Ovary (tissue), 9 donors: ENCODE measurements around the gene VASP. TPM values are rescaled to one million over a fixed set of nuclear protein-coding genes. Genes with fewer than 3 reads are reported as not detected.

Experiments used
- DNase-seq, 5 donors: peaks; one replicate each; pipeline ENCODE4 v3.0.0-alpha.2; 2019 to 2020
- H3K27ac ChIP-seq, 2 donors: fragments of 200-600 bp; one replicate each; pipeline versions ENCODE4 v1.5.1 to v1.8.0; 2019 to 2022
- H3K27me3 ChIP-seq: fragments of 200-600 bp; one replicate; pipeline ENCODE4 v1.8.0; 2022
- H3K36me3 ChIP-seq: fragments of 200-600 bp; sonication (generic); one replicate; pipeline ENCODE4 v1.5.1; 2019
- H3K4me1 ChIP-seq: one replicate; pipeline ENCODE4 v1.8.1; 2013; ENCODE audit warnings: mild to moderate bottlenecking, moderate library complexity; ENCODE audit not compliant: insufficient read depth
- H3K4me3 ChIP-seq: fragments of 200-600 bp; sonication (generic); one replicate; pipeline ENCODE4 v1.5.1; 2017
- H3K9me3 ChIP-seq, 2 donors: fragments of 200-600 bp in 1 of 2; sonication (generic) in 1 of 2; one replicate each; pipeline versions ENCODE4 v1.5.1 to v1.8.1; 2013 to 2019; ENCODE audit warnings: mild to moderate bottlenecking in 1 of 2, moderate library complexity in 1 of 2
- EP300 ChIP-seq: sonication (generic); formaldehyde crosslinking; IDR thresholded peaks from one replicate; pipeline ENCODE4 v1.6.1; 2017; ENCODE audit warnings: antibody characterized with exemption
- POLR2A ChIP-seq: fragments of 450-650 bp; IDR thresholded peaks from one replicate; pipeline ENCODE4 v1.6.1; 2017; ENCODE audit warnings: antibody characterized with exemption, mild to moderate bottlenecking, moderate library complexity
- WGBS, 3 donors: extraction: QIAGEN DNeasy Blood & Tissue Kit in 1 of 3; methylation state at CpG; one replicate each; pipeline versions ENCODE4 v1.1.5 to v1.1.7; 2013 to 2017; 5-methylcytosine and 5-hydroxymethylcytosine counted together
- intact Hi-C, 4 donors: fragments of 100-400 bp; cut with DNase I; formaldehyde crosslinking; loops; one replicate each; pipeline versions ENCODE4 v1.11.0 to v1.15.1; 2022 to 2023
- polyA plus RNA-seq, 2 donors: library from polyadenylated mRNA; stranded (reverse); fragments of 200-250 nt in 1 of 2; fragments of 350-450 nt in 1 of 2; fragmentation: Illumina TruSeq in 1 of 2; extraction: RNeasy Lipid Tissue Mini Kit (QIAGEN cat#74804) in 1 of 2; gene quantifications; one replicate each; pipeline ENCODE4 v1.2.3, GENCODE V29; 2013 to 2014
- total RNA-seq, 7 donors: library from RNA; depleted of rRNA in 2 of 7; stranded (reverse); fragments of >200 nt in 2 of 7; fragmentation: NEBNext Ultra II Directional in 3 of 7; extraction: Animal tissue kit (Norgen Biotek cat#: 25700) in 3 of 7; gene quantifications; one replicate each; pipeline versions ENCODE4 v1.1.0 to v1.2.4, GENCODE V29; 2016 to 2023
- TF ChIP-seq, protein P1 (sequence below), 3 donors: fragments of 450-650 bp in 2 of 3; fragments of 200-600 bp in 1 of 3; IDR thresholded peaks; one replicate each; pipeline versions ENCODE4 v1.5.1 to v1.8.0; 2016 to 2022; ENCODE audit warnings: antibody characterized with exemption in 3 of 3, mild to moderate bottlenecking in 1 of 3
- donor health status: DM: no; HTN: no; CAD: no; lungs with moderate emphysema.
- donor health status: DM: no; HTN: no; CAD: no.
- donor health status: Bipolar disorder and iron deficiency.
- donor health status: DM: yes; HTN: yes; CAD: no.
- donor health status: DM: no; HTN: no; CAD: no.
- donor health status: DM: yes; HTN: yes; CAD: no.

Gene VASP
- total and polyA plus RNA-seq, 9 donors = 15.7 to 83.2 (median 49.0) TPM

- DNase-seq = peak in 1 of 5 donors; percentile 24
- WGBS, 3 donors = 0 to 1% (median 1%) methylated on average over 57 to 89 of the region's 89 CpGs
- H3K27ac ChIP-seq = no peak within 1 kb of the TSS
These were observed 8.7 kb upstream of the VASP start, which contains the start of gene PPM1N for GRCh38 chr19:45498411-45499195. Gene PPM1N, plus strand, starts transcription at chr19:45498443. Its CDS starts 30 bp downstream, at chr19:45498473.

GRCh38 chr19:45499196-45500180 is 7.8 kb upstream of the VASP start:
- Histone ChIP-seq H3K27ac (no peak overlapping the region), H3K4me1 (peaks cover 7% of the 10 kb centered on the region), H3K36me3 (no peaks in the 10 kb centered on the region), H3K9me3 (no peaks in the 10 kb centered on the region), H3K27me3 (peaks cover 3% of the 10 kb centered on the region), H3K4me3 (no peak overlapping the region)
- peak in 1 of 5 donors; percentile 33 for DNase-seq
- intact Hi-C loops = no loop called here
- 4 to 8% (median 7%) methylated on average over 34 to 37 of the region's 37 CpGs for WGBS, 3 donors
- TF ChIP-seq, protein P1, sequence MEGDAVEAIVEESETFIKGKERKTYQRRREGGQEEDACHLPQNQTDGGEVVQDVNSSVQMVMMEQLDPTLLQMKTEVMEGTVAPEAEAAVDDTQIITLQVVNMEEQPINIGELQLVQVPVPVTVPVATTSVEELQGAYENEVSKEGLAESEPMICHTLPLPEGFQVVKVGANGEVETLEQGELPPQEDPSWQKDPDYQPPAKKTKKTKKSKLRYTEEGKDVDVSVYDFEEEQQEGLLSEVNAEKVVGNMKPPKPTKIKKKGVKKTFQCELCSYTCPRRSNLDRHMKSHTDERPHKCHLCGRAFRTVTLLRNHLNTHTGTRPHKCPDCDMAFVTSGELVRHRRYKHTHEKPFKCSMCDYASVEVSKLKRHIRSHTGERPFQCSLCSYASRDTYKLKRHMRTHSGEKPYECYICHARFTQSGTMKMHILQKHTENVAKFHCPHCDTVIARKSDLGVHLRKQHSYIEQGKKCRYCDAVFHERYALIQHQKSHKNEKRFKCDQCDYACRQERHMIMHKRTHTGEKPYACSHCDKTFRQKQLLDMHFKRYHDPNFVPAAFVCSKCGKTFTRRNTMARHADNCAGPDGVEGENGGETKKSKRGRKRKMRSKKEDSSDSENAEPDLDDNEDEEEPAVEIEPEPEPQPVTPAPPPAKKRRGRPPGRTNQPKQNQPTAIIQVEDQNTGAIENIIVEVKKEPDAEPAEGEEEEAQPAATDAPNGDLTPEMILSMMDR (IDR thresholded peaks at IDR 0.05) = no peak
- TF ChIP-seq EP300 (no peak), POLR2A (no peak)

More at GRCh38 chr19:45498411-45499195, 8.7 kb upstream of the VASP start, which contains the start of gene PPM1N:
- no peaks in the 10 kb centered on the region for H3K36me3 ChIP-seq
- TF ChIP-seq POLR2A = no peak
- TF ChIP-seq EP300 = no peak
- TF ChIP-seq, protein P1 (IDR thresholded peaks at IDR 0.05) = no peak
- intact Hi-C loops = no loop called here
- H3K4me1 ChIP-seq = peaks cover 7% of the 10 kb centered on the region
- H3K4me3 ChIP-seq = peak within 1 kb of the TSS; percentile 10
- H3K27me3 ChIP-seq = peaks cover 3% of the 10 kb centered on the region
- H3K9me3 ChIP-seq = no peaks in the 10 kb centered on the region

- TF ChIP-seq, protein P1 (IDR thresholded peaks at IDR 0.05) = no peak
- TF ChIP-seq EP300 = no peak
- no peak for TF ChIP-seq POLR2A
- Histone ChIP-seq H3K36me3 (no peaks in the 10 kb centered on the region), H3K4me3 (no peak overlapping the region), H3K27ac (no peak overlapping the region), H3K27me3 (no peaks in the 10 kb centered on the region), H3K4me1 (peaks cover 7% of the 10 kb centered on the region), H3K9me3 (no peaks in the 10 kb centered on the region)
- DNase-seq = no peak
- WGBS, 3 donors = 76 to 82% (median 81%) methylated on average over 8 of the region's 8 CpGs
- intact Hi-C loops = no loop called here
These were observed 6.2 kb upstream of the VASP start for GRCh38 chr19:45500918-45501729.

DNA sequence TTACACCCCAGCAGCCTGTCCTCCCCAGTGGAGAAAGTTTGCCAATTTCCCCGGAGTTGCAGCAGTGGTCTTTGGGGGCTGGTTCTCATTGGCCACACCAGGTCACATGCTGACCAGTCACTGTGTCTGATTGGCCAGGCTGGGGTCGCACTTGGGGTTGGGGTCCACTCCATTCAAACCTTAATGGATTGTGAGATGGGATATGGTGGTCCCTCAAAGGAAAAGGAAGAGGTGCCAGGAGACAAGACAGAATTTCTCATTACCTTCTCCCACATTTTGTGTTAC is 5.6 kb upstream of the VASP start:
- intact Hi-C loops = no loop called here
- Histone ChIP-seq H3K9me3 (no peaks in the 10 kb centered on the region), H3K27me3 (no peaks in the 10 kb centered on the region), H3K36me3 (no peaks in the 10 kb centered on the region), H3K27ac (no peak overlapping the region), H3K4me3 (no peak overlapping the region), H3K4me1 (peaks cover 7% of the 10 kb centered on the region)
- 45 to 59% (median 57%) methylated on average over 2 of the region's 2 CpGs for WGBS, 3 donors
- no peak for DNase-seq
- TF ChIP-seq, protein P1 (IDR thresholded peaks at IDR 0.05) = no peak
- TF ChIP-seq POLR2A (no peak), EP300 (no peak)
